ENCODE measurements around the gene GATA3.

- no peak for TF ChIP-seq POLR2A (IDR thresholded peaks at IDR 0.05; ENCODE audit: low read depth, low read length)
- no peak for TF ChIP-seq SPI1 (IDR thresholded peaks at IDR 0.05; ENCODE audit: low read depth, low read length)
- TF ChIP-seq POLR2AphosphoS5 (IDR thresholded peaks at IDR 0.05; ENCODE audit: low read depth, low read length) = no peak
- no peak for TF ChIP-seq TAF1 (IDR thresholded peaks at IDR 0.05; ENCODE audit: low read depth, low read length)
Observed at GRCh38 chr10:8114741-8115617, 60.5 kb downstream of the GATA3 start.

Data from GM12891 (cell line).